Measurements from ENCODE around the gene CNTROB. TPM values are rescaled to one million over a fixed set of nuclear protein-coding genes. Genes with fewer than 3 reads are reported as not detected.

Gene CNTROB
- total and polyA plus RNA-seq, 10 of the 15 experiments (the other 5 are each of a cell fraction or from before 2014, with no cell fraction given), result 2.0 to 36.2 (median 28.2) TPM

GRCh38 chr17:7885367-7886226 is 46.4 kb upstream of the CNTROB start (continued):
- TF ChIP-seq ZBTB33 (IDR thresholded peaks at IDR 0.05) (no peak), SKIL (IDR thresholded peaks at IDR 0.05; ENCODE audit: low read depth, poor library complexity, severe bottlenecking) (peak; percentile 56), CBFB (IDR thresholded peaks at IDR 0.05; ENCODE audit: low read depth) (no peak), MXI1 (IDR thresholded peaks at IDR 0.05; ENCODE audit: low read depth, low read length) (peak; percentile 90; the same call in 1 of the 2 replicates), TAF1 (IDR thresholded peaks at IDR 0.05; ENCODE audit: borderline replicate concordance, low read depth, low read length) (0 out of 2 replicates have a peak, but pooled peaks have one; percentile 19), BCLAF1 (IDR thresholded peaks at IDR 0.05) (0 out of 2 replicates have a peak, but pooled peaks have one; percentile 24), E2F8 (IDR thresholded peaks at IDR 0.05; ENCODE audit: low read depth, partially characterized antibody) (no peak), TARDBP (IDR thresholded peaks at IDR 0.05; ENCODE audit: borderline replicate concordance) (peak; percentile 40; the same call in 1 of the 2 replicates), IRF4 (IDR thresholded peaks at IDR 0.05; ENCODE audit: low read depth, low read length) (peak; percentile 23; the same call in 1 of the 2 replicates), PAX8 (IDR thresholded peaks at IDR 0.05) (no peak), BACH1 (IDR thresholded peaks at IDR 0.05; ENCODE audit: borderline replicate concordance) (peak; percentile 6; the same call in 1 of the 2 replicates), NR2F1 (conservative IDR thresholded peaks at IDR 0.05) (peak; percentile 94), MAX (IDR thresholded peaks at IDR 0.05; ENCODE audit: low read depth, low read length) (peak; percentile 53), SRF (IDR thresholded peaks at IDR 0.05; ENCODE audit: low read depth in 2 of 2, low read length in 2 of 2) (no peak), EP300 (IDR thresholded peaks at IDR 0.05; ENCODE audit: borderline replicate concordance in 1 of 2, control insufficient read depth in 1 of 2, low read depth in 2 of 2, low read length in 2 of 2) (no peak), MLLT1 (IDR thresholded peaks at IDR 0.05) (peak; percentile 63)
